Uterus (tissue), 4 donors: ENCODE data around the gene AGBL1. TPM values are rescaled to one million over a fixed set of nuclear protein-coding genes. Genes with fewer than 3 reads are reported as not detected.

ENCODE experiments used
- DNase-seq, 2 donors: peaks; one replicate each; pipeline ENCODE4 v3.0.0-alpha.2; 2019 to 2020
- H3K27ac ChIP-seq, 2 donors: fragments of 200-600 bp; sonication (generic); 1 replicate in 1 of 2; 2 replicates in 1 of 2; pipeline ENCODE4 v1.5.1; 2016 to 2018
- H3K27me3 ChIP-seq, 2 donors: fragments of 200-600 bp; sonication (generic); one replicate each; pipeline ENCODE4 v1.5.1; 2018 to 2019; ENCODE audit warnings: control low read depth in 1 of 2
- H3K36me3 ChIP-seq, 2 donors: fragments of 200-600 bp; sonication (generic); one replicate each; pipeline ENCODE4 v1.5.1; 2019; ENCODE audit warnings: control low read depth in 1 of 2
- H3K4me1 ChIP-seq, 2 donors: fragments of 200-600 bp; sonication (generic); one replicate each; pipeline ENCODE4 v1.5.1; 2018 to 2019; ENCODE audit warnings: control low read depth in 1 of 2
- H3K4me3 ChIP-seq, 2 donors: fragments of 200-600 bp; sonication (generic); 1 replicate in 1 of 2; 2 replicates in 1 of 2; pipeline ENCODE4 v1.5.1; 2018 to 2019; ENCODE audit warnings: mild to moderate bottlenecking in 1 of 2
- H3K9me3 ChIP-seq, 2 donors: fragments of 200-600 bp; sonication (generic); one replicate each; pipeline ENCODE4 v1.5.1; 2019; ENCODE audit warnings: control low read depth in 1 of 2
- CTCF ChIP-seq, 4 experiments: fragments of 200-600 bp in 2 of 4; fragments of 450-650 bp in 2 of 4; sonication (generic) in 2 of 4; IDR thresholded peaks; one replicate each; pipeline ENCODE4 v1.5.1; 2016 to 2019; ENCODE audit warnings: antibody characterized with exemption in 4 of 4, mild to moderate bottlenecking in 2 of 4, moderate library complexity in 1 of 4
- POLR2A ChIP-seq, 2 donors: fragments of 450-650 bp; IDR thresholded peaks; one replicate each; pipeline ENCODE4 v1.6.1; 2016; ENCODE audit warnings: antibody characterized with exemption in 2 of 2, mild to moderate bottlenecking in 1 of 2, moderate library complexity in 1 of 2
- intact Hi-C: fragments of 100-400 bp; cut with DNase I; formaldehyde crosslinking; loops from one replicate; pipeline ENCODE4 v1.15.1; 2023; ENCODE audit warnings: low total_unique reads
- total RNA-seq, 4 donors: library from RNA; depleted of rRNA in 3 of 4; stranded (reverse); fragments of >200 nt in 3 of 4; gene quantifications; one replicate each; pipeline versions ENCODE4 v1.1.0 to v1.2.4, GENCODE V29; 2014 to 2023
- donor health status: DM: yes; HTN: yes; CAD: no.

AGBL1 gene
- total RNA-seq, 4 donors from 2014 or later = 0.07 TPM; not detected in 3

GRCh38 chr15:86165265-86166211, 85.9 kb downstream of the AGBL1 start:
- no peaks in the 10 kb centered on the region for H3K36me3 ChIP-seq
- no peak overlapping the region for H3K4me3 ChIP-seq
- no peak for DNase-seq
- H3K4me1 ChIP-seq = no peaks in the 10 kb centered on the region
- H3K9me3 ChIP-seq = no peaks in the 10 kb centered on the region
- no peaks in the 10 kb centered on the region for H3K27me3 ChIP-seq
- intact Hi-C loops = no loop called here
- TF ChIP-seq POLR2A (IDR thresholded peaks at IDR 0.05) = no peak
- no peak for TF ChIP-seq CTCF (IDR thresholded peaks at IDR 0.05)
- peak overlapping the region; percentile 73 to 76 for H3K27ac ChIP-seq

GRCh38 chr15:86167841-86168240, 88.2 kb downstream of the AGBL1 start:
- Histone ChIP-seq H3K9me3 (no peaks in the 10 kb centered on the region), H3K27me3 (no peaks in the 10 kb centered on the region), H3K4me1 (no peaks in the 10 kb centered on the region), H3K4me3 (no peak overlapping the region), H3K36me3 (no peaks in the 10 kb centered on the region), H3K27ac (no peak overlapping the region)
- intact Hi-C loops = no loop called here
- TF ChIP-seq POLR2A (IDR thresholded peaks at IDR 0.05) = no peak
- TF ChIP-seq CTCF (IDR thresholded peaks at IDR 0.05) = no peak
- no peak for DNase-seq

- Histone ChIP-seq H3K36me3 (no peaks in the 10 kb centered on the region), H3K9me3 (no peaks in the 10 kb centered on the region), H3K4me1 (no peaks in the 10 kb centered on the region), H3K4me3 (no peak overlapping the region), H3K27me3 (no peaks in the 10 kb centered on the region), H3K27ac (no peak overlapping the region)
- intact Hi-C loops = no loop called here
- DNase-seq = no peak
- TF ChIP-seq CTCF (IDR thresholded peaks at IDR 0.05) = no peak
- no peak for TF ChIP-seq POLR2A (IDR thresholded peaks at IDR 0.05)
Measured at GRCh38 chr15:86178845-86179244, 99.2 kb downstream of the AGBL1 start.

GRCh38 chr15:86183596-86184491, 104.2 kb downstream of the AGBL1 start:
- no peak for TF ChIP-seq CTCF (IDR thresholded peaks at IDR 0.05)
- no peak for TF ChIP-seq POLR2A (IDR thresholded peaks at IDR 0.05)

More at GRCh38 chr15:86183596-86184491, 104.2 kb downstream of the AGBL1 start:
- no peak for DNase-seq
- H3K4me1 ChIP-seq = no peaks in the 10 kb centered on the region
- no peak overlapping the region for H3K4me3 ChIP-seq
- H3K27me3 ChIP-seq = no peaks in the 10 kb centered on the region
- no peaks in the 10 kb centered on the region for H3K36me3 ChIP-seq
- no peaks in the 10 kb centered on the region for H3K9me3 ChIP-seq
- intact Hi-C loops = no loop called here
- no peak overlapping the region for H3K27ac ChIP-seq
